D721Med (cell line): Measurements from ENCODE around the gene MAP3K4.
"Not testable (repeated sequence)": the region's sequence is repeated elsewhere in the genome, so short reads cannot be mapped to it uniquely, and the experiment has no call there.

Source experiments
- DNase-seq: peaks from one replicate; pipeline ENCODE4 v3.0.0; 2011; ENCODE audit warnings: low spot score; ENCODE audit not compliant: insufficient read length
- FAIRE-seq: peaks from 2 replicates; lab custom pipeline; 2011; peaks lifted over from hg19 to GRCh38; lab: Jason Lieb, UNC
- TF ChIP-seq, protein P1 (sequence below): IDR thresholded peaks from 2 replicates; pipeline ENCODE4 v1.5.1; 2012; ENCODE audit warnings: mild to moderate bottlenecking, control low read depth; ENCODE audit not compliant: insufficient read depth; ENCODE audit errors: missing control alignments

MAP3K4 gene

DNA sequence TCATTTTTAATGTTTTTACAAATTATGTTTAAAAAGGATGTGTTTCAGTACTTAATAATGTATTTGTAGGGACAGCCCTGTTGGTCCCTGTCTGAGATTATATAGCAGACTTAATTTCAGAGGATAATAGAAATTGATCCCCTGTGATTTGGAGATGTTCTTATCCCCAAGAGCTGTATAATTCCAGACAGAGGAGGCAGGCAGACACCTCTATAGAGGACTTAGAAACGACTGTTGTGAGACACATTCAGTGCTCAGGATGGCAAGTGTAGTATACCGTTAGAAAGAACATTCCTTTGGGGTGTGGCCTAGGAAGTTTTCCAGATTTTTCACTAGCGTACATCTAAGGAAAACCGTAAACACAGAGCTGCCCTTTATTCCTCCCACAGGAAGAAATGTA, 117.8 kb downstream of the MAP3K4 start:
- DNase-seq (peak; percentile 51), FAIRE-seq (peak; percentile 48)

DNA sequence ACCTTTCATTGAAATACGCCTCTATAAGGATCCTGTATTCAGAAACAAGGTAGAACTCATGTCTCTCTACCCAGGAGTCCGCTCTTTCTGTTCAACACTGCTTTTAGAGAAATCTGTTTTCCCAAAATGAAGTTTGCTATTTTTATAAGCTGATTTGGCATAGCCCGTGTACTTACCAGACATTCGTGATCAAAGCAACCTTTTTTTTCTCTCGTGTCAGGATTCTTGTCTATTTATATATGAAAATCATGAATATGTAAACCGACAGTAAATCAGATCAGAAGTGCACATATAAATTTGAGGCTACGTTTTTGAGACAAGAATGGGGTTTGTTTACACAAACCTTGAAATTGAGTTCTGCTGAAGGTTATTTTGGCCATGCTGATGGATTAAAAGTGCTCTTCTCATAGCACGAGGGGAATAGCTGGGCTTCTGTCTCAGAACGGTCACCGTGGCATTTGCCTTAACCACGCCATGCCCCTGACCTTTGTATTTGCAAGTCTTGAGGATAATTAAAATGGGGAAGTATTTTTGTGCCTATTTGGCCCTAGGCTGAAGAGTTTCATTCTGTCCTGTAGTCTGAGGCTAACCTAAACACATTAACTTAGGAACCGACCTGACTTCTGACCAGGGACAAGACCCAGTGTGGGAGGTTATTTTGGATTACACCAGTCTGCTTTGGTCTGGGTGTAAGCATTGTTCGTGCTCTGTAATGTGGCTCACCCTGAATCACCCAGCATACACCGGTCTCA, 118.6 kb downstream of the MAP3K4 start:
- FAIRE-seq: no peak

More for the DNA sequence above, 117.8 kb downstream of the MAP3K4 start:
- TF ChIP-seq, protein P1, sequence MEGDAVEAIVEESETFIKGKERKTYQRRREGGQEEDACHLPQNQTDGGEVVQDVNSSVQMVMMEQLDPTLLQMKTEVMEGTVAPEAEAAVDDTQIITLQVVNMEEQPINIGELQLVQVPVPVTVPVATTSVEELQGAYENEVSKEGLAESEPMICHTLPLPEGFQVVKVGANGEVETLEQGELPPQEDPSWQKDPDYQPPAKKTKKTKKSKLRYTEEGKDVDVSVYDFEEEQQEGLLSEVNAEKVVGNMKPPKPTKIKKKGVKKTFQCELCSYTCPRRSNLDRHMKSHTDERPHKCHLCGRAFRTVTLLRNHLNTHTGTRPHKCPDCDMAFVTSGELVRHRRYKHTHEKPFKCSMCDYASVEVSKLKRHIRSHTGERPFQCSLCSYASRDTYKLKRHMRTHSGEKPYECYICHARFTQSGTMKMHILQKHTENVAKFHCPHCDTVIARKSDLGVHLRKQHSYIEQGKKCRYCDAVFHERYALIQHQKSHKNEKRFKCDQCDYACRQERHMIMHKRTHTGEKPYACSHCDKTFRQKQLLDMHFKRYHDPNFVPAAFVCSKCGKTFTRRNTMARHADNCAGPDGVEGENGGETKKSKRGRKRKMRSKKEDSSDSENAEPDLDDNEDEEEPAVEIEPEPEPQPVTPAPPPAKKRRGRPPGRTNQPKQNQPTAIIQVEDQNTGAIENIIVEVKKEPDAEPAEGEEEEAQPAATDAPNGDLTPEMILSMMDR: no peak

DNA sequence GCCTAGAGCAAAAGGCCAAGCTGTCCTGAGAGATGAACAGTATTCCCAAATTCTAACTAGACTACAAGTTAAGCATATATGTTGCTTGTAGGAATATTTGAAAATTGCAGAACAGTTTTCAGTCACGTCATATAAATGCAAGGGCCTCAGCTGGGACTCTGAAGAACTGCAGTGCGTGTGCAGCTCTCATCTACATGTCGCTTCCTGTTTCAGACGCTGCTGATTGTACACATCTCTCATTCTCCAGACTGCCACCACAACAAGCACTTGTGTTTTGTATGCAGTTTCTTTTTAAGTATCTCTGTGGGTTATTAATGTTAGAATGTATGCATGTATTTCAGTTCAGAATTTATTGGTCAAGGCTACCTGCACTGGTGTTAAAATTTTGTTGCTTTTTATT, 119.7 kb downstream of the MAP3K4 start:
- DNase-seq: no peak
- TF ChIP-seq, protein P1: no peak
- FAIRE-seq: no peak

More for the DNA sequence above, 118.6 kb downstream of the MAP3K4 start:
- DNase-seq: no peak
- TF ChIP-seq, protein P1: no peak

DNA sequence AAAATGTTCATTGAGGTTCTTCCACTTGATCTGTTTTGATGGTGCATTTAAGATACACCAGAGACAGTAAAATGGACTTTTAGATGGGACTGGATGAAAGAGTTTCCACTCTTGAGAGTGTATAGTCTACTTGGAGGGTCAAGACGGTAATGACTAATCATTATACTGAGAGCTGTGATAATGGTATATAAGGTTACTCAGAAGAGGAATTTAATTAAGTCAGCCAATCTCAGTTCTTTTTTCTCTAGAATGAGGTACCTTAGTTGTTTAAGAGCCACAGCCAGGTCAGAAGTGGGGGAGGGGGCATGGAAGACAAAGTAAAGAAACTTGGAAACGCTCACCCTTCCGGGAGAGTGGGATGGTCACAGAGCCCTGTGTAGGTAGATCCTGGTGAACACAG, 123.9 kb downstream of the MAP3K4 start:
- FAIRE-seq: no peak
- TF ChIP-seq, protein P1: no peak
- DNase-seq: no peak

DNA sequence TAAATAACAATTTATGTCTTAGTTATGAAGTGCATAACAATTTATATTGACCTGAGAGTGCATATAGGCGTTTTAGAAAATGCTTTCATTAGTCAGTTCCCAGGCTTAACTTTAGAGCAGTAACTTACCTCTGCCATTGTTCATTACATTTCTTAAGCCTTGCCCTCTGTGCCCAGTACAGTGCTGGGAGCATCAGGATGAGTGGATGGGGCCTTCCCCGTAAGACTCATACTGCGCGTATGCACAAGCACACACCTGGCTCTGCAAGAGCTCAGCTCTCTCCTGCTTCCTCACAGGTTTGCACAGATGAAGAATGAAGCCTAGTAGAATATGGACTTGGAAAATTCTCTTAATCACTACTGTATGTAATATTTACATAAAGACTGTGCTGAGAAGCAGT, 125.0 kb downstream of the MAP3K4 start:
- DNase-seq: no peak
- FAIRE-seq: no peak
- TF ChIP-seq, protein P1: no peak

DNA sequence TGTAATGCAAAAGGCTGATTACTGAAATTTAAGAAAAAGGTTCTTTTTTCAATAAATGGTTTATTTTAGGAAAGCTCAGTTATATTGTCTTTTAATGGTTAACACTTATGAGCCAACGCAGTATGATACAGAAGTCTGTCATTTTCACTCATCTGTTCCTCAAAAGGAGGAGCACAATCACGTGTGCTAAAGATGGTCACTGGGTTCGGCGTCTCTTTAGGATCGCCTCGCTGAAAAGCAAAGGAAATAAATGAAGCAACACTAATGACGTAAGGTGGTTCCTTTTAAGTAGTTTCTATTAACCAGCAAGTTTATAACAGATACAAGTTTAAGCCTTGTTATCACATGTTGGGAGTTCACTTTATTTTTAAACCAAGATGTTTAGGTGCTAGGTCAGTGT, 125.7 kb downstream of the MAP3K4 start:
- no peak for DNase-seq
- no peak for FAIRE-seq
- TF ChIP-seq, protein P1: no peak

DNA sequence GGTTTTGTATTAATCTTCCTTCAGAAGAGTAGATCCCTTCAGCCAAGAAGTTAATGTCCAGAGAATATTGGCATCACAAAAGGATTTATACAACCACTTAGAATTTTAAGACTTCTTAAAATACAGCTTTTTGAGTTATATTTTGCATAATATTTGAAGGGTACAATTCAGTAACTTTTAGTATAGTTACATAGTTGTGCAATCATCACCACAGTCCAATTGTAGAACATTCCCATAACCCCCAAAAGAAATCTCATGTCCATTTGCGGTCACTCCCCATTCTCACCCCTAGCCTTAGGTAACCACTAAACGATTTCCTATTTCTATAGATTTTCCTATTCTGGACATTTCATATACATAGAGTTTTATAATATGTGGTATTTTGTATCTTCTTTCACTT, 126.4 kb downstream of the MAP3K4 start:
- DNase-seq: no peak
- FAIRE-seq: no peak
- TF ChIP-seq, protein P1: no peak

DNA sequence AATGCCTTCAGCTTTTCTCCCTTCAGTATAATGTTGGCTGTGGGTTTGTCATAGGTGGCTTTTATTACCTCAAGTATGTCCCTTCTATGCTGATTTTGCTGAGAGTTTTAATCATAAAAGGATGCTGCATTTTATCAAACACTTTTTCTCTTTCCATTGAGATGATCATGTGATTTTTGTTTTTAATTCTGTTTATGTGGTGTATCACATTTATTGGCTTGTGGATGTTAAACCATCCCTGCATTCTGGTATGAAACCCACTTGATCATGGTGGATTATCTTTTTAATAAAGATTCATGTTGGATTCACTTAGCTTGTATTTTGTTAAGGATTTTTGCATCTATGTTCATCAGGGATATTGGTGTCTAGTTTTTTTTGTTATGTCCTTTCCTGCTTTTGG, 131.8 kb downstream of the MAP3K4 start:
- FAIRE-seq, DNase-seq: not testable (repeated sequence)
